ENCODE results near the gene CAD. TPM values are rescaled to one million over a fixed set of nuclear protein-coding genes. Genes with fewer than 3 reads are reported as not detected.

The CAD gene
- total and polyA plus RNA-seq, 9 donors = 11.9 to 53.9 (median 31.1) TPM

- intact Hi-C loops (cut with DNase I) = no loop called here
- H3K4me1 ChIP-seq (ENCODE audit: insufficient read depth) = peaks cover 3% of the 10 kb centered on the region
- no peak for TF ChIP-seq CTCF (IDR thresholded peaks at IDR 0.05)
- TF ChIP-seq POLR2A (IDR thresholded peaks at IDR 0.05) = no peak
- no peak for TF ChIP-seq EP300 (IDR thresholded peaks at IDR 0.05)
- H3K27ac ChIP-seq = no peak overlapping the region
- H3K4me3 ChIP-seq = no peak overlapping the region
- no peak for DNase-seq
- no peaks in the 10 kb centered on the region for H3K36me3 ChIP-seq
- no peaks in the 10 kb centered on the region for H3K27me3 ChIP-seq
- whole genome bisulfite sequencing, 3 donors = 79 to 80% (median 80%) methylated on average over 2 of the region's 2 CpGs
- no peaks in the 10 kb centered on the region for H3K9me3 ChIP-seq
Observed at GRCh38 chr2:27219091-27219490, 1.9 kb downstream of the CAD start.

GRCh38 chr2:27220091-27220490, 2.9 kb downstream of the CAD start:
- H3K27ac ChIP-seq = no peak overlapping the region
- H3K9me3 ChIP-seq = no peaks in the 10 kb centered on the region
- intact Hi-C loops (cut with DNase I) = no loop called here
- H3K4me3 ChIP-seq = no peak overlapping the region
- 97 to 98% (median 97%) methylated on average over 7 of the region's 7 CpGs for WGBS, 3 donors
- no peak for DNase-seq
- H3K36me3 ChIP-seq = no peaks in the 10 kb centered on the region
- H3K27me3 ChIP-seq = no peaks in the 10 kb centered on the region
- no peak for TF ChIP-seq EP300 (IDR thresholded peaks at IDR 0.05)
- no peak for TF ChIP-seq CTCF (IDR thresholded peaks at IDR 0.05)
- no peak for TF ChIP-seq POLR2A (IDR thresholded peaks at IDR 0.05)
- peaks cover 3% of the 10 kb centered on the region for H3K4me1 ChIP-seq (ENCODE audit: insufficient read depth)

GRCh38 chr2:27221166-27221565, 4.0 kb downstream of the CAD start:
- intact Hi-C loops (cut with DNase I) = no loop called here
- Histone ChIP-seq H3K36me3 (no peaks in the 10 kb centered on the region), H3K27ac (no peak overlapping the region), H3K4me3 (no peak overlapping the region), H3K9me3 (no peaks in the 10 kb centered on the region), H3K27me3 (no peaks in the 10 kb centered on the region), H3K4me1 (ENCODE audit: insufficient read depth) (peaks cover 3% of the 10 kb centered on the region)
- no peak for DNase-seq
- 85 to 92% (median 89%) methylated on average over 3 of the region's 3 CpGs for WGBS, 3 donors
- no peak for TF ChIP-seq EP300 (IDR thresholded peaks at IDR 0.05)
- TF ChIP-seq POLR2A (IDR thresholded peaks at IDR 0.05) = no peak
- no peak for TF ChIP-seq CTCF (IDR thresholded peaks at IDR 0.05)

- Histone ChIP-seq H3K36me3 (no peaks in the 10 kb centered on the region), H3K27ac (no peak overlapping the region), H3K27me3 (no peaks in the 10 kb centered on the region), H3K4me1 (ENCODE audit: insufficient read depth) (no peaks in the 10 kb centered on the region), H3K9me3 (no peaks in the 10 kb centered on the region), H3K4me3 (no peak overlapping the region)
- WGBS, 3 donors = 90 to 93% (median 92%) methylated on average over 5 of the region's 5 CpGs
- DNase-seq = no peak
- TF ChIP-seq EP300 (IDR thresholded peaks at IDR 0.05) (no peak), CTCF (IDR thresholded peaks at IDR 0.05) (no peak), POLR2A (IDR thresholded peaks at IDR 0.05) (no peak)
- intact Hi-C loops (cut with DNase I) = no loop called here
Observed at GRCh38 chr2:27222407-27222806, 5.2 kb downstream of the CAD start.

GRCh38 chr2:27223416-27223815, 6.2 kb downstream of the CAD start:
- H3K27ac ChIP-seq = no peak overlapping the region
- H3K9me3 ChIP-seq = no peaks in the 10 kb centered on the region
- H3K4me3 ChIP-seq = no peak overlapping the region
- TF ChIP-seq POLR2A (IDR thresholded peaks at IDR 0.05) (no peak), CTCF (IDR thresholded peaks at IDR 0.05) (no peak)
- 91 to 94% (median 93%) methylated on average over 6 of the region's 6 CpGs for WGBS, 3 donors
- intact Hi-C loops (cut with DNase I) = no loop called here
- no peaks in the 10 kb centered on the region for H3K27me3 ChIP-seq
- H3K4me1 ChIP-seq (ENCODE audit: insufficient read depth) = no peaks in the 10 kb centered on the region
- DNase-seq = no peak
- no peaks in the 10 kb centered on the region for H3K36me3 ChIP-seq

All from ovary (tissue), 9 donors.